Vagina (tissue), 2 donors: Measurements from ENCODE around the gene INPP5J. TPM values are rescaled to one million over a fixed set of nuclear protein-coding genes. Genes with fewer than 3 reads are reported as not detected.
"Not testable (repeated sequence)": the region's sequence is repeated elsewhere in the genome, so short reads cannot be mapped to it uniquely, and the experiment has no call there.

Experiments
- DNase-seq, 2 donors: peaks; one replicate each; pipeline ENCODE4 v3.0.0-alpha.2; 2017; ENCODE audit errors: extremely low spot score in 2 of 2
- H3K27ac ChIP-seq: fragments of 200-600 bp; sonication (generic); one replicate; pipeline ENCODE4 v1.5.1; 2019
- H3K27me3 ChIP-seq: fragments of 200-600 bp; sonication (generic); one replicate; pipeline ENCODE4 v1.5.1; 2019
- H3K36me3 ChIP-seq, 2 donors: fragments of 200-600 bp; sonication (generic); one replicate each; pipeline ENCODE4 v1.5.1; 2017 to 2019
- H3K4me1 ChIP-seq: fragments of 200-600 bp; sonication (generic); one replicate; pipeline ENCODE4 v1.5.1; 2019
- H3K4me3 ChIP-seq, 2 donors: fragments of 200-600 bp; sonication (generic); 1 replicate in 1 of 2; 2 replicates in 1 of 2; pipeline ENCODE4 v1.5.1; 2016 to 2019
- H3K9me3 ChIP-seq: fragments of 200-600 bp; sonication (generic); one replicate; pipeline ENCODE4 v1.5.1; 2019
- CTCF ChIP-seq, 3 experiments: fragments of 450-650 bp in 2 of 3; fragments of 200-600 bp in 1 of 3; sonication (generic) in 1 of 3; IDR thresholded peaks; one replicate each; pipeline ENCODE4 v1.5.1; 2017 to 2019; ENCODE audit warnings: antibody characterized with exemption in 3 of 3, mild to moderate bottlenecking in 2 of 3, moderate library complexity in 2 of 3
- POLR2A ChIP-seq, 2 donors: fragments of 450-650 bp; IDR thresholded peaks; one replicate each; pipeline ENCODE4 v1.6.1; 2017; ENCODE audit warnings: antibody characterized with exemption in 2 of 2, mild to moderate bottlenecking in 2 of 2, moderate library complexity in 2 of 2
- POLR2AphosphoS5 ChIP-seq, 2 donors: sonication (generic); formaldehyde crosslinking; IDR thresholded peaks; one replicate each; pipeline ENCODE4 v1.9.0; 2017; ENCODE audit warnings: antibody characterized with exemption in 2 of 2, mild to moderate bottlenecking in 2 of 2, low read depth in 1 of 2; ENCODE audit not compliant: insufficient read depth in 1 of 2
- intact Hi-C: fragments of 100-400 bp; cut with DNase I; formaldehyde crosslinking; loops from one replicate; pipeline ENCODE4 v1.15.1; 2023
- total RNA-seq: library from RNA; depleted of rRNA; stranded (reverse); fragments of >200 nt; gene quantifications from one replicate; pipeline ENCODE4 v1.2.3, GENCODE V29; 2016

INPP5J gene
- total RNA-seq, 1 donor from 2014 or later, result 5.9 TPM

GRCh38 chr22:31094741-31095140 is 28.0 kb upstream of the INPP5J start:
- Histone ChIP-seq H3K27me3 (no peaks in the 10 kb centered on the region), H3K36me3 (peaks cover 9 to 85% of the 10 kb centered on the region in 2 donors), H3K9me3 (no peaks in the 10 kb centered on the region), H3K27ac (peak overlapping the region; percentile 97), H3K4me3 (no peak overlapping the region), H3K4me1 (peaks cover 53% of the 10 kb centered on the region)
- no peak for TF ChIP-seq POLR2A (IDR thresholded peaks at IDR 0.05)
- no peak for TF ChIP-seq CTCF (IDR thresholded peaks at IDR 0.05)
- no peak for TF ChIP-seq POLR2AphosphoS5 (IDR thresholded peaks at IDR 0.05; ENCODE audit: insufficient read depth in 1 of 2, low read depth in 1 of 2)
- DNase-seq, result no peak
- intact Hi-C loops, result no loop called here

GRCh38 chr22:31095637-31096249 is 27.0 kb upstream of the INPP5J start:
- Histone ChIP-seq H3K27me3 (no peaks in the 10 kb centered on the region), H3K36me3 (peaks cover 10 to 85% of the 10 kb centered on the region in 2 donors), H3K4me1 (peaks cover 53% of the 10 kb centered on the region), H3K4me3 (no peak overlapping the region), H3K27ac (peak overlapping the region; percentile 97), H3K9me3 (no peaks in the 10 kb centered on the region)
- intact Hi-C loops, result no loop called here
- TF ChIP-seq POLR2A (IDR thresholded peaks at IDR 0.05) (no peak), POLR2AphosphoS5 (IDR thresholded peaks at IDR 0.05; ENCODE audit: insufficient read depth in 1 of 2, low read depth in 1 of 2) (no peak), CTCF (IDR thresholded peaks at IDR 0.05) (no peak)
- no peak for DNase-seq

- Histone ChIP-seq H3K27ac (peak overlapping the region; percentile 97), H3K4me3 (no peak overlapping the region), H3K27me3 (no peaks in the 10 kb centered on the region), H3K36me3 (peaks cover 3 to 83% of the 10 kb centered on the region in 2 donors), H3K4me1 (peaks cover 54% of the 10 kb centered on the region), H3K9me3 (no peaks in the 10 kb centered on the region)
- intact Hi-C loops, result no loop called here
- DNase-seq, result no peak
- no peak for TF ChIP-seq POLR2AphosphoS5 (IDR thresholded peaks at IDR 0.05; ENCODE audit: insufficient read depth in 1 of 2, low read depth in 1 of 2)
- no peak for TF ChIP-seq CTCF (IDR thresholded peaks at IDR 0.05)
- no peak for TF ChIP-seq POLR2A (IDR thresholded peaks at IDR 0.05)
These were observed 26.0 kb upstream of the INPP5J start for GRCh38 chr22:31096657-31097279.

- H3K9me3 ChIP-seq, H3K27me3 ChIP-seq, H3K4me3 ChIP-seq, intact Hi-C loops, DNase-seq: not testable (repeated sequence)
- Histone ChIP-seq H3K27ac (peak overlapping the region; percentile 98), H3K4me1 (peaks cover 61% of the 10 kb centered on the region), H3K36me3 (peaks cover 3 to 75% of the 10 kb centered on the region in 2 donors)
These were observed 25.2 kb upstream of the INPP5J start for GRCh38 chr22:31097539-31097938.

GRCh38 chr22:31097941-31098631 is 24.7 kb upstream of the INPP5J start:
- Histone ChIP-seq H3K27ac (peak overlapping the region; percentile 98), H3K9me3 (no peaks in the 10 kb centered on the region), H3K36me3 (peaks cover 3 to 70% of the 10 kb centered on the region in 2 donors), H3K4me3 (no peak overlapping the region), H3K27me3 (no peaks in the 10 kb centered on the region), H3K4me1 (peaks cover 61% of the 10 kb centered on the region)
- no peak for DNase-seq
- intact Hi-C loops, result no loop called here
- TF ChIP-seq POLR2A (IDR thresholded peaks at IDR 0.05) (no peak), CTCF (IDR thresholded peaks at IDR 0.05) (no peak)
